ENCODE measurements around the gene TCF12.

DNA sequence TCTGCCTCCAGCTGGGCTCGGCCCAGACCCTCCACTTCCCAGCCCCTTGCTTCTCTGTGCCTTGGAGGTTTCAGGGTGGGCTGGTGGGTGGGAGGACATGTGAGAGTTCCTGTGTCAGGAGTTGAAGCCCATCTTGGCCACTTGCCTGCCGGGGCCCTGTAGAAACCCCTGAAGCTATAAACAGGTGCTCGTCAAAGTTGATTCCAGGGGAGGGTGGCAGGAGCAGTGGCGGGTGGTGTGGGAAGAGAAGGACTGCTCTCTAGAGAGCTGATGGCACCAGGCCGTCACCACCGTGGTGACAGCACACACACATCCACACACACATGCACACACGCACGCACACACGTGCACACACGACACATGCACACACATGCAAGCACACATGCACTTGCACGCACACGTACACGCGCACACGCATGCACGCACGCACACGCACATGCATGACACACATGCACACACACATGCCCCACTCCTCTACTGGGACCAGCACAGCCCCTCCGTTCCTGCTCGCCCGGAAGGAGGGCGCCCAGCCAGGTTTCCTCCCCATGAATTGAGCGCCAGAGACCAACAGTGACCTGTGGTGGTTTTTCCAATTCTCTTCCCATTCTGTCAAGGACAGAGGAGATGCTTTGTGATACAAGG lies 401.6 kb downstream of the TCF12 start:
- TF ChIP-seq, protein P1, sequence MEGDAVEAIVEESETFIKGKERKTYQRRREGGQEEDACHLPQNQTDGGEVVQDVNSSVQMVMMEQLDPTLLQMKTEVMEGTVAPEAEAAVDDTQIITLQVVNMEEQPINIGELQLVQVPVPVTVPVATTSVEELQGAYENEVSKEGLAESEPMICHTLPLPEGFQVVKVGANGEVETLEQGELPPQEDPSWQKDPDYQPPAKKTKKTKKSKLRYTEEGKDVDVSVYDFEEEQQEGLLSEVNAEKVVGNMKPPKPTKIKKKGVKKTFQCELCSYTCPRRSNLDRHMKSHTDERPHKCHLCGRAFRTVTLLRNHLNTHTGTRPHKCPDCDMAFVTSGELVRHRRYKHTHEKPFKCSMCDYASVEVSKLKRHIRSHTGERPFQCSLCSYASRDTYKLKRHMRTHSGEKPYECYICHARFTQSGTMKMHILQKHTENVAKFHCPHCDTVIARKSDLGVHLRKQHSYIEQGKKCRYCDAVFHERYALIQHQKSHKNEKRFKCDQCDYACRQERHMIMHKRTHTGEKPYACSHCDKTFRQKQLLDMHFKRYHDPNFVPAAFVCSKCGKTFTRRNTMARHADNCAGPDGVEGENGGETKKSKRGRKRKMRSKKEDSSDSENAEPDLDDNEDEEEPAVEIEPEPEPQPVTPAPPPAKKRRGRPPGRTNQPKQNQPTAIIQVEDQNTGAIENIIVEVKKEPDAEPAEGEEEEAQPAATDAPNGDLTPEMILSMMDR (IDR thresholded peaks at IDR 0.05): no peak
- TF ChIP-seq POLR2A (IDR thresholded peaks at IDR 0.05): no peak
